Mononuclear cell (primary cell): ENCODE measurements around the gene MAEA. TPM values are rescaled to one million over a fixed set of nuclear protein-coding genes. Genes with fewer than 3 reads are reported as not detected.

Experiments used
- H3K27me3 ChIP-seq: 2 replicates; pipeline ENCODE4 v1.6.0; 2011; ENCODE audit warnings: low read length, control low read depth; ENCODE audit not compliant: insufficient read depth
- H3K4me1 ChIP-seq: 2 replicates; pipeline ENCODE4 v1.5.1; 2011; ENCODE audit warnings: mild to moderate bottlenecking, low read length, control low read depth; ENCODE audit not compliant: insufficient read depth
- H3K4me3 ChIP-seq: 2 replicates; pipeline ENCODE4 v1.5.1; 2011; ENCODE audit warnings: mild to moderate bottlenecking, low read length, moderate library complexity
- H3K9me3 ChIP-seq: 2 replicates; pipeline ENCODE4 v1.5.1; 2011; ENCODE audit warnings: low read depth, mild to moderate bottlenecking, control low read depth, low read length
- total RNA-seq: library from RNA; depleted of rRNA; stranded (reverse); fragments of >200 nt; gene quantifications from one replicate; pipeline ENCODE4 v1.2.3, GENCODE V29; 2012

MAEA gene
- total RNA-seq, 1 donor, result 33.8 TPM

GRCh38 chr4:1246901-1247863 is 42.5 kb upstream of the MAEA start:
- Histone ChIP-seq H3K27me3 (no peaks in the 10 kb centered on the region), H3K4me3 (peak overlapping the region; percentile 77), H3K9me3 (no peaks in the 10 kb centered on the region), H3K4me1 (peaks cover 65% of the 10 kb centered on the region)

- Histone ChIP-seq H3K27me3 (no peaks in the 10 kb centered on the region), H3K4me3 (peak overlapping the region; percentile 77), H3K9me3 (no peaks in the 10 kb centered on the region), H3K4me1 (peaks cover 64% of the 10 kb centered on the region)
These were observed 41.8 kb upstream of the MAEA start for GRCh38 chr4:1247864-1248244.

GRCh38 chr4:1248245-1249147 is 41.2 kb upstream of the MAEA start, which contains the start of gene CTBP1:
TSS of gene CTBP1 (minus strand) at chr4:1249130. CDS start at chr4:1241331, 7,799 bp downstream.
- H3K4me1 ChIP-seq, result peaks cover 64% of the 10 kb centered on the region
- H3K9me3 ChIP-seq, result no peaks in the 10 kb centered on the region
- peak within 1 kb of the TSS; percentile 77 for H3K4me3 ChIP-seq
- H3K27me3 ChIP-seq, result no peaks in the 10 kb centered on the region

- peaks cover 61% of the 10 kb centered on the region for H3K4me1 ChIP-seq
- peak overlapping the region; percentile 65 for H3K4me3 ChIP-seq
- H3K27me3 ChIP-seq, result no peaks in the 10 kb centered on the region
- no peaks in the 10 kb centered on the region for H3K9me3 ChIP-seq
These were observed 40.5 kb upstream of the MAEA start for GRCh38 chr4:1249148-1249730.

DNA sequence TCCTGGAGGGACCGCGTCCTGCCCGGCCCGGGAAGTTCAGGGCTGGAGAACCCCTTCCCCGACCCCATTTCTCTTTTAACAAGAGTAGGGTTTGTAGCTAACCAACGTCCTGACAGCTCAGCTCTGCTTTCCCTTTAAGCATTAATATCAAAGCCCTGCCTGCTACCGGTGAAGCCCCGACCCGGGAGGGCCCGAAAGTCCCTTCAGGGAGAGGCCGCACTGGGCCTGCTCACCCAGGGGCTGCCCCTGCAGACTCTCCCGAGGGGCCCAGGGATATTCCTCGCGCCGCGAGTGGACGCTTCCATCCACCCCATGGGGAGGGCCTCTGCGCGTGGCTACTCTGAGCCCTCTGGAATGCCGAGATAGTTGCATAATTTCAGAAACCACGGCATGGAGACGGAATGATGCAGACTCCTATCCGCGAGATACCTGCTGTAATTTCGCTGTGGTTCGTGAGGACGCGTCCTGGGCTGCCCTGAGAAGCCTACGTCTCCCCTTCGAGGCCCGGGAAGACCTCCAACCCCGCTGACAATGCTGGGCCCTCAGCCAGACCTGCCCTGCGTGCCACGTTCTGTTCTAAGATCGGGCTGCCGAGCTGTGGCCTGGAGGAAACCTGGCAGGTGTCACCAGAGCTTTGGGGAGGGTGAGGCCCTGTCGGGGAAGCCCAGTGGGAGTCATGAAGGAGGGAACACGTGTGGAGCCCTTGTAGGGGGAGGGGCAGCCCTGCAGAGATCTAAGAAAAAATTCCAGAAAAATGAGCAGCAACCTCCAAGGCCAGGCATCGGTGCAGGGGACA is 39.8 kb upstream of the MAEA start:
- Histone ChIP-seq H3K4me3 (peak overlapping the region; percentile 65), H3K4me1 (peaks cover 55% of the 10 kb centered on the region), H3K9me3 (no peaks in the 10 kb centered on the region), H3K27me3 (no peaks in the 10 kb centered on the region)

- no peaks in the 10 kb centered on the region for H3K27me3 ChIP-seq
- H3K4me1 ChIP-seq, result peaks cover 50% of the 10 kb centered on the region
- H3K4me3 ChIP-seq, result no peak overlapping the region
- H3K9me3 ChIP-seq, result no peaks in the 10 kb centered on the region
These were observed 39.2 kb upstream of the MAEA start for GRCh38 chr4:1250527-1250812.

DNA sequence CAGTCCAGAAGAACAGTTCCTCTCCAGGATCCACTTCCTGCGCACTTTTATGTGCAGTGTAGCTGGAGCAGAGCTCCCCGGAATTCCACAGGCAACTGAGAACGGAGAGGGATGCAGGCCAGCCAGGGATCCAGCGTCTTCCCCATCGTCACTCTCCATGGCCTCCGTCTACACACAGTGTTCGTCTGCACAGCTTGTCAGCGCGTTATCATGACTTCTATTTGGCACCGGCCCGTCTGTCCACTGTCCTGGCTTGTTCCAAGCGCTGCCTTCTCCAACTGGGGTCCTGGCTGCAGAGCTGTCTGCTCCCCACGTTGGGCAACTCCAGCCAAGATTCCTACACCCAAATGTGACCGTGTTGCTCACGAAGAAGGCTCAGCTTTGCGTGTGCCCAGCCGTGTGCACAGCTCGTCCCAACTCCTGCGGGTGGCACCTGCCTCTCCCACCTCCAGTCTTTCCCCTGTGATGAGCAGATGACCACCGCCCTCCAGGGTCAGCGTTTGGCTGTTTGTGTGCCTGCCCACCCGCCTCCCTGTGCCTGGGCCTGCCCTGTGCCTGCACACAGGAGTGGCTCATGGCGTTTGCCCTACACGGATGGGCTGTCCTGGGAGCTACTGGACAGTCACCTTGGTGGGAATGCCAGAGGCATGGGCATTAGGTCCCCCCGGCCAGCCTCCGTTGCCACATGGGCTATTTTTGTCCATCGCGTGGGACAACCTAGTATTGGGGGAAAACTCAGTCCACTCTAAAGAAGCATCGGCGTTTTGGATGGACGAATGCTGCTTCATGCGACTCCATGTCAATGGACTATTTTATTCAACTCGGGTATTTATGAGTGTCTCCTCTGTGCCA is 38.5 kb upstream of the MAEA start:
- Histone ChIP-seq H3K9me3 (no peaks in the 10 kb centered on the region), H3K27me3 (no peaks in the 10 kb centered on the region), H3K4me1 (peaks cover 43% of the 10 kb centered on the region), H3K4me3 (no peak overlapping the region)

DNA sequence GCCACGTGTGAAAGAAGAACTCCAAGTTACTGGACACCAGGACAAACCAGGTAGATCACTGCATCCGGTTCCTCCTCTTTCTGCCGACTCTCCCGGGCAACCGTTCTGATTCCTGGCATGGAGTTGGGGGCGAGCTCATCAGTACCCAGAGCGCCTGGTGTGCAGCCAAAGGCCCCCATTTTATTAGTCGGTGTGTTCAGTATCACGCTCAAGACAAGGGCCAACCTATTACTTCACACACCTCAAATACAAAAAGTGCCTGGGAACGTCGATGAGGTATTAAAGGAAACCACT is 38.0 kb upstream of the MAEA start:
- Histone ChIP-seq H3K4me1 (peaks cover 38% of the 10 kb centered on the region), H3K9me3 (no peaks in the 10 kb centered on the region), H3K4me3 (no peak overlapping the region), H3K27me3 (no peaks in the 10 kb centered on the region)

- Histone ChIP-seq H3K4me1 (peaks cover 30% of the 10 kb centered on the region), H3K9me3 (peaks cover 6% of the 10 kb centered on the region), H3K4me3 (no peak overlapping the region), H3K27me3 (no peaks in the 10 kb centered on the region)
These were observed 36.7 kb upstream of the MAEA start for GRCh38 chr4:1252928-1253492.

DNA sequence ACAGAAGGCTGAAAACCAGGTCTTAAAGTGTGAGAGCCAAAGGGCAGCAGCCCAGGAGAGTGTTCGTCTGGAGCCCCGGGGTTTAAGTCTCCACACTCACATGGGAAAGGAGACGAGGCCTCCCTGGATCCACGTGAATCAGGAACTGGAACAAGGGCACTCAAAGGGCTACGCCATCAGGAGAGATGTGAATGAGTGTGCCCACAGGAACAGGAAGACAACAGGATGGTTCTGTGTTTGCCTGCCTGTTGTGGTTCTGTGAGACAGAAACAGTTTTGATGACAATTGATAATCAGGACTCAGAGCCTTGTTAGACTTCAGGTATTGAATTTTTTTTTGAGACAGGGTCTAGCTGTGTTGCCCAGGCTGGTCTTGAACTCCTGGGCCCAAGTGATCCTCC is 35.9 kb upstream of the MAEA start:
- Histone ChIP-seq H3K4me1 (peaks cover 30% of the 10 kb centered on the region), H3K4me3 (no peak overlapping the region), H3K9me3 (peaks cover 10% of the 10 kb centered on the region), H3K27me3 (no peaks in the 10 kb centered on the region)

GRCh38 chr4:1255151-1255550 is 34.5 kb upstream of the MAEA start:
- Histone ChIP-seq H3K4me3 (no peak overlapping the region), H3K27me3 (no peaks in the 10 kb centered on the region), H3K4me1 (peaks cover 24% of the 10 kb centered on the region), H3K9me3 (peaks cover 10% of the 10 kb centered on the region)

- H3K9me3 ChIP-seq, result peaks cover 10% of the 10 kb centered on the region
- H3K4me3 ChIP-seq, result no peak overlapping the region
- peaks cover 19% of the 10 kb centered on the region for H3K4me1 ChIP-seq
- no peaks in the 10 kb centered on the region for H3K27me3 ChIP-seq
These were observed 34.0 kb upstream of the MAEA start for GRCh38 chr4:1255699-1256098.

DNA sequence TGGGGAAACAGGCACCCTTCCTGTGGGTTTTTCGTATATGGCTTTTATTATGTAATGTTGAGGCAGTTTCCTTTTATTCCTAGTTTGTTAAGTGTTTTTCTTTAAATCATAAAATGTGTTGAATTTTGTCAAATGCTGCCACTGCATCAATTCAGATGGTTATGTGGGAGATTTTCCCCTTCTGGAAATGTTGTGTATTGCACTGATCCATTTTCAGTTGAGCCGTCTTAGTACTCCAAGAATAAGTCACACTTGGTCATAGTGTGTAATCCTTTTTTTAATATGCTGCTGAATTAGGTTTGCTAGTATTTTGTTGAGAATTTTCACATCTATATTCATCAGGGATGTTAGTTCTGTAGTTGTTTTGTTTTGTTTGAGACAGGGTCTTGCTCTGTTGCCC is 31.2 kb upstream of the MAEA start:
- no peak overlapping the region for H3K4me3 ChIP-seq
- H3K4me1 ChIP-seq, result peaks cover 5% of the 10 kb centered on the region

GRCh38 chr4:1259966-1260365 is 29.7 kb upstream of the MAEA start:
- Histone ChIP-seq H3K27me3 (no peaks in the 10 kb centered on the region), H3K9me3 (peaks cover 10% of the 10 kb centered on the region), H3K4me3 (no peak overlapping the region), H3K4me1 (no peaks in the 10 kb centered on the region)

More for the DNA sequence above, 31.2 kb upstream of the MAEA start:
- H3K27me3 ChIP-seq, result no peaks in the 10 kb centered on the region
- H3K9me3 ChIP-seq, result peaks cover 10% of the 10 kb centered on the region
